Epithelial cell of proximal tubule (primary cell): ENCODE results near the gene RBM12. TPM values are rescaled to one million over a fixed set of nuclear protein-coding genes. Genes with fewer than 3 reads are reported as not detected.
A peak's percentile ranks its signal among the peaks of the same experiment; 100 is the strongest.

Experiments used
- DNase-seq: peaks from one replicate; pipeline ENCODE4 v3.0.0-alpha.2; 2011; ENCODE audit warnings: low read depth
- H3K4me3 ChIP-seq: 2 replicates; pipeline ENCODE4 v1.5.1; 2011; ENCODE audit warnings: low read depth, mild to moderate bottlenecking, low read length
- total RNA-seq: library from RNA; depleted of rRNA; stranded (reverse); fragments of >200 nt; gene quantifications from 2 replicates; pipeline ENCODE4 v1.2.3, GENCODE V29; 2015
- TF ChIP-seq, protein P1 (sequence below): conservative IDR thresholded peaks from 2 replicates; pipeline ENCODE4 v1.5.1; 2012; ENCODE audit warnings: low read depth, mild to moderate bottlenecking, low read length

RBM12 gene
- total RNA-seq, 1 donor from 2014 or later = 47.3 TPM

DNA sequence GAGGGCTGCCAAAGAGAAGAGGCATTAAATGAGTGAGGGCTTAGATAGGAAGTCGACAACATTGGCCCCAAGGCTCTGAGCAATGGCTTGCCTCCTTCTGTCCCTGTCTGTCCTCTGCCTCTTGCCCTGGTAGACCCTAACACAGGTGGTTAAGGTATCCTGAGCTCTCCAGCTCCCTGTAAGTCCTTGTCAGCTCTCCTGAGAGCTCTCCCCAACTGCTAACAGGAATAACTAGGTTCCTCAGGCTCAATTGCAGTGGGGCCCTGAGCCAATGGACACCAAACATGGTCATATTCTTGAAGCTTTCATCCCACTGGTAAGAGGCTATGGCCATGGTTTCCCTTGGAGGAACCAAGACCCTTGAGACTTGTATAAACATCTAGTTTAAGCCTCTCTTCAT lies 5.0 kb upstream of the RBM12 start:
- DNase-seq = no peak
- no peak overlapping the region for H3K4me3 ChIP-seq
- TF ChIP-seq, protein P1, sequence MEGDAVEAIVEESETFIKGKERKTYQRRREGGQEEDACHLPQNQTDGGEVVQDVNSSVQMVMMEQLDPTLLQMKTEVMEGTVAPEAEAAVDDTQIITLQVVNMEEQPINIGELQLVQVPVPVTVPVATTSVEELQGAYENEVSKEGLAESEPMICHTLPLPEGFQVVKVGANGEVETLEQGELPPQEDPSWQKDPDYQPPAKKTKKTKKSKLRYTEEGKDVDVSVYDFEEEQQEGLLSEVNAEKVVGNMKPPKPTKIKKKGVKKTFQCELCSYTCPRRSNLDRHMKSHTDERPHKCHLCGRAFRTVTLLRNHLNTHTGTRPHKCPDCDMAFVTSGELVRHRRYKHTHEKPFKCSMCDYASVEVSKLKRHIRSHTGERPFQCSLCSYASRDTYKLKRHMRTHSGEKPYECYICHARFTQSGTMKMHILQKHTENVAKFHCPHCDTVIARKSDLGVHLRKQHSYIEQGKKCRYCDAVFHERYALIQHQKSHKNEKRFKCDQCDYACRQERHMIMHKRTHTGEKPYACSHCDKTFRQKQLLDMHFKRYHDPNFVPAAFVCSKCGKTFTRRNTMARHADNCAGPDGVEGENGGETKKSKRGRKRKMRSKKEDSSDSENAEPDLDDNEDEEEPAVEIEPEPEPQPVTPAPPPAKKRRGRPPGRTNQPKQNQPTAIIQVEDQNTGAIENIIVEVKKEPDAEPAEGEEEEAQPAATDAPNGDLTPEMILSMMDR = no peak

DNA sequence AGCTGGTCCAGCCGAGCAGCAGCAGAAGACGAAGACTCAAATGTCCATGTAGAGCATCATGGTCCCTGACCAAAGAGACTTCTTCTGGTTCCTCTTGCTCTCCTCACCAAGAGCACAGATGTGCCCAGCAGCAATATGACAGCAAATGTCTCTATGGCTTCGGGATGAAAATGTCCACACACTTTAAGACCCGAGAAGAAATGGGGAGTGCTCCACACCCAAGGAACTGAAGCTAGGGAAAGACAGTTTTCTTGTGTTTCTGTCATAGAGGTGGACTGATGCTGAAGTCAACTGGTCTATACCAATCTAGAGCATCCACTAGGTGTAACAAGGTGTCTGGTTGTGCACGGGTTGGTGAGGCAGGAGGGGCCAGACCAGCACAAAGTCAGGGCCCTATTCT lies 4.5 kb upstream of the RBM12 start:
- DNase-seq = no peak
- H3K4me3 ChIP-seq = no peak overlapping the region
- TF ChIP-seq, protein P1 = no peak

DNA sequence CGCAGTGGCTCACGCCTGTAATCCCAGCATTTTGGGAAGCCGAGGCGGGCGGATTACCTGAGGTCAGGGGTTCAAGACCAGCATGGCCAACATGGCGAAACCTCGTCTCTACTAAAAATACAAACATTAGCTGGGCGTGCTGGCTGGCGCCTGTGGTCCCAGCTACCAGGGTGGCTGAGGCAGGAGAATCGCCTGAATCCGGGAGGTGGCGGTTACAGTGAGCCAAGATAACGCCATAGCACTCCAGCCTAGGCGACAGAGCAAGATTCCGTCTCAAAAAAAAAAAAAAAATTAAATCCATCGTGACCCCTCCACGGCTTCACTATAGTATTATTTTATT lies 1.2 kb upstream of the RBM12 start:
- H3K4me3 ChIP-seq = no peak overlapping the region
- DNase-seq = no peak
- TF ChIP-seq, protein P1 = no peak

DNA sequence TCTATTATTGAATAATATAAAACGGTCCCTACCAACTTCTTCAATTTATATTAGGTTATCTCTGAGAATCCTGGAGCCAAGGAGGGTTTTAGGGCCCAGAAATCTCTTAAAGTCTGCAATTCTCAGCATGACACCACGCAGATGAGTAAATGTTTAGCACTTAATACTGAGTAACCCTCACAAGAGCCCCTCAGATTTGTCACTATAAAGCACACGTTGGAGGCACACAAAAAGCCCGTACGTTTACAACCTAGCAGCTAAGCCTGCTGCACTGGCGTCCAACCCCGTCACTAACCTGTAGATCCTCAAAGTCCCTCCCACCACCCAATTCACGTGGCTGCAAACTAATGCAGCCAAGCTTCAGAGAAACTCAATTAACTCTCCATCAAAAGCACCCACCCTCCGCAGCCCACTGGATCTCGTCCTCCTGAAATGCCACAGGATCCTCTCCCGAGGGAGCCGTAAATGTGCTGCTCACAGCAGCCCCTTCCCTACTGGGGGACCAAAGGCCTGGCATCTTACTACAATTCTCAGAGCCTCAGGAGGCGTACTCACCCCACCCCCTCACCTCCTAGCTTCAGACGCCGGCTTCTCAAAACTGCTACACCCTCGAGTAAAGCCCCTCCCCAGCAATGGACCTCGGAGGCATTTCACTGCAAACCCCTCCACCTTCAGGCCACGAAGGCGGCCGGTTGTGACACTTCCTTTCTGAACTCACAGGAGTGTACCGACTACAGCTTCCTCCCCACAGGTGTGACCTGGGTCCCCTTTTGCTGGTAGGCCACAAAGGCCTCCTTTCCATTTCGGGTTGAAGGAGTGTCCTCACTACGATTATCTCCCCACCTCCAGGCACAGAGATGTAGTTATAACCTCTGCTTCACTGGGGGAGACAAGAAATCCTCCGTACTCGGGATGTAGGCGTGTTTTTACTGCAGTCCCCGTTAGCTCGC lies 909 bp downstream of the RBM12 start:
- H3K4me3 ChIP-seq = peak overlapping the region; percentile 93
- TF ChIP-seq, protein P1 = no peak
- no peak for DNase-seq

DNA sequence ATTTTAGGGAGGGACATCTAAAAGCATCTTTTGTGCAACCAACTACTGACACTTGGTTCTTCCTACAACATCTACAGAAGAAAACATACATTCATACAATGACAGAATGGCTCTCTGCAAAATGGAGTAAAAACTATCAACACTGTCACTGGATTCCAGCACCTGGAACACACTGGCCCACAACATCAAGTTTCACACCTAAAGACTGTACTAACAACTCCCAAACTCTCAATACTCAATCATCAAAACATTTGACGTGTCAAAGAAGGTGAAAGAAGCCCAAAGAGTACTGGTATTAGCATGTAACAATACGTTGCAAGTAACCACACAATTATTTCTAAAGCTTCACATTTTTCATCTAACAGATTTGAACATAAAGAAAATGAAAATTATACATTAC lies 2.1 kb downstream of the RBM12 start:
- TF ChIP-seq, protein P1 = no peak
- H3K4me3 ChIP-seq = peak overlapping the region; percentile 93
- DNase-seq = no peak

DNA sequence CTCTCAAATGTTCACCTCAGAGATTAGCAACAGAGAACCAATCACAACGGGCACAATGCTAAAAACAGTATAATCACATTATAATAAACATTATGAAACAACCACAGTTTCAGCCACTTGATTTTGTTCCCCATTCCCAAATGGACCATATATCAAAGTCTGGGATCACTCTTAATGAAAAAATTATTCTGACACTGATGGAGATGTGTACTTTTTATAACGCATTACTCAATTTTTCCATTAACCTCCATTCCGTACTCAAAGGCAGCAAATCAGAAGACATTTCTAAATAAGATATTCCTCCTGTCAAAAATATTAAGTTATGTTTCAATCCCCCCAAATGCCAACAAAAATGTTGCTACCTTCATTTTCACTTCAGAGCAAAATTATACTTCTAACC lies 2.8 kb downstream of the RBM12 start:
- TF ChIP-seq, protein P1 = no peak
- peak overlapping the region; percentile 9 for H3K4me3 ChIP-seq

DNA sequence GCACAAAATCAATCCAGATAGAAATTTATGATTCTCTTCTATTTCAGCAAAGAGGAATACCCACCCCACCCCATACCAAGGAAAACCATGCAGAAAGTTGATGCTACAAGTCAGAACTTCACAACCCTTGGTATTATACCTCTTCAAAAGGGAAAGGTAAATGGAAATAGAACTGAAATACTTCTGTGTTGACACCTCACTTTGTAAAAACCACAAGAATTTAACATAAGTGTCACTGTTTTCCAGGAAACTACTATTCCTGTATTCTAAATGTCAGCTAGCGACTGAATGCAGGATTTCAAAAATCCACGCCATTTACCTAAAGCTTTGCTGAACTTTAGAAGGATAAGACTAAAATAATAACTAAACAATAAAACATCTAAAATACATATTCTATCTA lies 3.6 kb downstream of the RBM12 start:
- H3K4me3 ChIP-seq = peak overlapping the region; percentile 2
- TF ChIP-seq, protein P1 = no peak
- DNase-seq = no peak

More for the DNA sequence above, 2.8 kb downstream of the RBM12 start:
- DNase-seq = no peak
